ENCODE measurements around the gene CRACR2B.

Gene CRACR2B

DNA sequence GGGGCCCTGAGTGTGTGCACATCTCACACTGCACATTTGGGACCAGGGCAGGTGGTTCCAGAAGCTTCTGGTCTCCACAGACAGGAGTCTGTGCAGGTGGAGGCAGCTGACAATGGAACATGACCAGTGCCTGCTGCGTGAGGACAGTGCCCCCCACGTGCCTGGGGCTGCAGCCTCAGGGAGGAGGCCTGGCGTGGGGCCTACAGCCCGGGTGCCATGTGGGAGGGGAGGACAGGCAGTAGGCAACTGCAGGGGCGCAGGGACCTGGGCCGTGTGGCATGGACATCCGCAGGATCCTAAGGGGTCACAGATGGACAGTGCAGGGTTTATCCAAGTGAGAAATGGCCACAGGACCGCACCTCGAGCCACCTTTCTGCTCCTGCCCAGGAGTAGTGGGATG lies 43.8 kb downstream of the CRACR2B start:
- no peaks in the 10 kb centered on the region for H3K27me3 Mint-ChIP-seq (ENCODE audit: low read depth, poor library complexity)

DNA sequence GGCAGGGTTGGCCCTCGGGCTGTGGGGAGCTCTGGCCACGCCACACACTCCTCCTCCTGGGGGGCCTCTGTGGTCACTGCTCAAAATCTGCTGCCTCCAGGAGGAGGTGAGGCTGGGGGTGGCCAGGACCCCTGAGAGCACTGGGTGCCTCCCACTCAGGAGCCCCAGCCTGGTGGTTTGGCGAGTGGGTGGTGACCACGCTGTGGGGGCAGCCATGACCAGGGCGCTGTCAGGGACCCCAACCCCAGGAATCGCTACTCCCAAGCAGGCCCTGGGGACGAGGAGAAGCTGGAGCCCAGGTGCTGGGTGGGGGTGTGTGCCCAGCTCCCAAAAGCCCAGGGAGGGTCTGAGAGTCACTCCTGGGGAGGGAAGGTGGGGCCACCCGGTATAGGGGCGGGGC lies 45.1 kb downstream of the CRACR2B start:
- Mint-ChIP-seq H3K36me3 (ENCODE audit: low read depth) (peaks cover 28% of the 10 kb centered on the region), H3K27ac (no peak overlapping the region), H3K27me3 (ENCODE audit: low read depth, poor library complexity) (no peaks in the 10 kb centered on the region), H3K4me3 (no peak overlapping the region), H3K4me1 (peaks cover 8% of the 10 kb centered on the region), H3K9me3 (no peaks in the 10 kb centered on the region)
- TF ChIP-seq, protein P1, sequence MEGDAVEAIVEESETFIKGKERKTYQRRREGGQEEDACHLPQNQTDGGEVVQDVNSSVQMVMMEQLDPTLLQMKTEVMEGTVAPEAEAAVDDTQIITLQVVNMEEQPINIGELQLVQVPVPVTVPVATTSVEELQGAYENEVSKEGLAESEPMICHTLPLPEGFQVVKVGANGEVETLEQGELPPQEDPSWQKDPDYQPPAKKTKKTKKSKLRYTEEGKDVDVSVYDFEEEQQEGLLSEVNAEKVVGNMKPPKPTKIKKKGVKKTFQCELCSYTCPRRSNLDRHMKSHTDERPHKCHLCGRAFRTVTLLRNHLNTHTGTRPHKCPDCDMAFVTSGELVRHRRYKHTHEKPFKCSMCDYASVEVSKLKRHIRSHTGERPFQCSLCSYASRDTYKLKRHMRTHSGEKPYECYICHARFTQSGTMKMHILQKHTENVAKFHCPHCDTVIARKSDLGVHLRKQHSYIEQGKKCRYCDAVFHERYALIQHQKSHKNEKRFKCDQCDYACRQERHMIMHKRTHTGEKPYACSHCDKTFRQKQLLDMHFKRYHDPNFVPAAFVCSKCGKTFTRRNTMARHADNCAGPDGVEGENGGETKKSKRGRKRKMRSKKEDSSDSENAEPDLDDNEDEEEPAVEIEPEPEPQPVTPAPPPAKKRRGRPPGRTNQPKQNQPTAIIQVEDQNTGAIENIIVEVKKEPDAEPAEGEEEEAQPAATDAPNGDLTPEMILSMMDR (IDR thresholded peaks at IDR 0.05): no peak
- no peak for DNase-seq

More for the DNA sequence above, 43.8 kb downstream of the CRACR2B start:
- Mint-ChIP-seq H3K36me3 (ENCODE audit: low read depth) (peaks cover 22% of the 10 kb centered on the region), H3K4me3 (no peak overlapping the region), H3K4me1 (peaks cover 5% of the 10 kb centered on the region), H3K27ac (no peak overlapping the region), H3K9me3 (no peaks in the 10 kb centered on the region)
- DNase-seq: no peak
- TF ChIP-seq, protein P1 (IDR thresholded peaks at IDR 0.05): no peak

DNA sequence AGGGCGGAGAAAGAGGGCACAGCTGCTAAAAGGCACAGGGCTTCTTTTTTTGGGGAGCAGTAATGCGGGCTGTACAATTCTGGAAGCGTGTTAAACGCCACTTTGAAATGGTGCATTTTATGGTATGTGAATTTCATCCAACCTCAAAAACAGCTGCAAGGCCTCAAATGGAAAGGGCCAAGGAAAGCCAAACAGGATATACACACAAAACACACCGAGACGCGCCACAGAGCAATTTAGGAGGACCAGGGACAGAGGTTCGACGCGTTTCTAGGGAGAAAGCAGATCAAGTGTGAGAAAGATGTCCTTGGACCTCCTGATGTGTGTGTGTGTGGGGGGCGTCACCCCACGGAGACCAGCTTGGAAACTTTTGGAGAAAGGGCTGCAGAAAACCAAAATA lies 46.0 kb downstream of the CRACR2B start:
- peaks cover 31% of the 10 kb centered on the region for H3K36me3 Mint-ChIP-seq (ENCODE audit: low read depth)
- TF ChIP-seq, protein P1 (IDR thresholded peaks at IDR 0.05): no peak
- H3K4me3 Mint-ChIP-seq: no peak overlapping the region
- peaks cover 10% of the 10 kb centered on the region for H3K4me1 Mint-ChIP-seq
- no peaks in the 10 kb centered on the region for H3K9me3 Mint-ChIP-seq
- no peaks in the 10 kb centered on the region for H3K27me3 Mint-ChIP-seq (ENCODE audit: low read depth, poor library complexity)
- no peak for DNase-seq
- H3K27ac Mint-ChIP-seq: peak overlapping the region; percentile 66

DNA sequence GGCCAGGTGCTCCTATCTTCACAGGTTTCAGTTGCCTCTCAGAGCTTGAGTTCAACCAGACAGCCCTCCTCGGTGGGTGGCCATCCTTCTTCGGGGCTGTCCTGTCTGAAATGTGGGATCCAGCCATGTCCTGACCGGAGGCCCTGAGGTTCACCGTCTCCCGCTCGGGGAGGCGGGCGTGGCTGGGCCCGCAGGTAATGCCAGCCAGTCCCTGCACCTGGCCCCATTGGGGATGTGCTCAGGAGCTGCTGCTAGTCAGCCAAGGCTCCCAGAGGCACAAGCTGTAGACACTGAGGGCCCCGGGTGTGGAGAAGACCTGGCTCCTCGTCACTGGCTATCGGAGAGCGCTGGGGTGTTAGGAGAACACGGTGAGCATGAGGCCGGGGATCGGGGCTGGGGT lies 47.5 kb downstream of the CRACR2B start:
- H3K9me3 Mint-ChIP-seq: no peaks in the 10 kb centered on the region
- H3K4me1 Mint-ChIP-seq: peaks cover 6% of the 10 kb centered on the region
- TF ChIP-seq, protein P1 (IDR thresholded peaks at IDR 0.05): no peak
- no peaks in the 10 kb centered on the region for H3K27me3 Mint-ChIP-seq (ENCODE audit: low read depth, poor library complexity)
- H3K27ac Mint-ChIP-seq: no peak overlapping the region
- no peak overlapping the region for H3K4me3 Mint-ChIP-seq
- H3K36me3 Mint-ChIP-seq (ENCODE audit: low read depth): peaks cover 39% of the 10 kb centered on the region
- no peak for DNase-seq

DNA sequence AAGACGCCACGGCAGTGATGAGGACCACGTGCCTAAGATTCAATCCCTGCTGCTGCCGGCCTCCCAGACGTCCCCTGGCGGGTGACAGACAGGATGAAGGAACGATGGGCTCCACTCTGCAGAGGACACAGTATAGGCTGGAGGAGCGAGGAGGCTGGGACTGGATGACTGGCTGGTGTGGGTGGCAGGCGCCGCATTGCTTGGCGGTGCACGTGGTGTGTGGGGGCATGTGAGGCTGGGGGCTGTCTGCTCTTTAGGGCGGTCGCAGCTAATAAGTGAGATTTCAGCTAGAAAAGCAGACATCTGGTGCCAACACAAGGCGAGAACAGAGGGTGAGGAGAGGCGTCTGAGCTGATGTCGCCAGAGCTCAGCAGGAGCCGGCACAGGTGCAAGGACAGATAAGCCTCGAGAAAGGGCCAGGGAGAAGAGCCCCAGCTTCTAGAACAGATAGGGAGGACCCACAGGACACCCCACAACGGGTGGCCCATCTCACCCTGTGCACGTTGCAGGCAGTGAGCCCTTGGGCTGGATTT lies 48.1 kb downstream of the CRACR2B start:
- no peak overlapping the region for H3K4me3 Mint-ChIP-seq

DNA sequence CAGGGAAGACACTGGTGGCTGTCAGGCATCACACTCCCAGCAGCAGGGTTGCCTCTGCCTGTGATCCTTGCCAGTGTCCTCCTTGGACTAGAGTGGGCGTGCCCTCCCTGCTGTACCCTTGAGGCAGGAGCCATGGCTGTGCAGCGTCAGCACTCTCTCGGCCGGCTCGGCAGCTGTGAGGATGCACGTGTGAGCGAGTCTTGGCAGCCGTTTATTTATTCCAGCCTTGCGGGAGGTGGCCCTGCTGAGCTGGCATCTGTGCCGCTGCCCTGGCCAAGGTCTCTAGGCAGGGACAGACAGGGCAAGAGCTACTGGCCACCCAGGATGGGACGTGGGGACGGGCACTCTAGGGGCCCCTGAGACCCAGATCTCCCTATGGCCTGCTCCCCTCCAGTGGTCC lies 48.8 kb downstream of the CRACR2B start:
- Mint-ChIP-seq H3K4me3 (no peak overlapping the region), H3K27ac (no peak overlapping the region), H3K9me3 (no peaks in the 10 kb centered on the region), H3K4me1 (peaks cover 13% of the 10 kb centered on the region), H3K27me3 (ENCODE audit: low read depth, poor library complexity) (no peaks in the 10 kb centered on the region), H3K36me3 (ENCODE audit: low read depth) (peaks cover 49% of the 10 kb centered on the region)
- no peak for DNase-seq
- TF ChIP-seq, protein P1 (IDR thresholded peaks at IDR 0.05): no peak

More for the DNA sequence above, 48.1 kb downstream of the CRACR2B start:
- no peaks in the 10 kb centered on the region for H3K9me3 Mint-ChIP-seq
- no peaks in the 10 kb centered on the region for H3K27me3 Mint-ChIP-seq (ENCODE audit: low read depth, poor library complexity)
- H3K4me1 Mint-ChIP-seq: peaks cover 12% of the 10 kb centered on the region
- DNase-seq: no peak
- H3K36me3 Mint-ChIP-seq (ENCODE audit: low read depth): peaks cover 44% of the 10 kb centered on the region
- H3K27ac Mint-ChIP-seq: no peak overlapping the region
- TF ChIP-seq, protein P1 (IDR thresholded peaks at IDR 0.05): no peak
